ENCODE data around the gene MLYCD.

DNA sequence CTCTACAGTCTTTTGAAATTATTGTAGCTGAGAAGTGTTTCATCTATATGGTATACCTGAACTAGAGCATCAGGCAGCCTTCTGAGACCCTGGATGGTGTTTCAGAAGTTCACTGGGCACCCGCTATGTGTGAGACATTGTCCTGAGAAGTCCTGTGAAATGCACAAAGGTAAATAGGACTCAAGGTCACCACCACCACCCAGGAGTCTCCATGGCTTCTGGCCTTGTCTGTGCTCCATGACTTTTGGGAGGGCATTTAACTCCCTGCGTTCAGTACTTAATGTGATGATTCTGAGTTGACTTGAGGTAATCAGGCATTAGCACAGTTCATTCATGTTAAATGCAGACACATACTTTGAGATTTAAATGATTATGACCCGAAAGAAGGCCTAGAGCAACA, 1.1 kb downstream of the MLYCD start:
- TF ChIP-seq POLR2AphosphoS5 (IDR thresholded peaks at IDR 0.05) (no peak), POLR2A (IDR thresholded peaks at IDR 0.05) (no peak)
